Putamen (tissue), 1 donor: ENCODE data around the gene BEND6.

Experiments used
- DNase-seq: peaks from one replicate; pipeline ENCODE4 v3.0.0-alpha.2; 2016; ENCODE audit warnings: low spot score

Gene BEND6

GRCh38 chr6:56940977-56941376, 13.9 kb upstream of the BEND6 start:
- no peak for DNase-seq

- DNase-seq, result no peak
These were observed 10.2 kb upstream of the BEND6 start for GRCh38 chr6:56944661-56945060.

- DNase-seq, result no peak
These were observed 8.5 kb upstream of the BEND6 start for GRCh38 chr6:56946368-56946767.

- DNase-seq, result no peak
These were observed 7.0 kb upstream of the BEND6 start for GRCh38 chr6:56947924-56948323.

- no peak for DNase-seq
These were observed 5.6 kb upstream of the BEND6 start for GRCh38 chr6:56949265-56949664.

- DNase-seq, result no peak
These were observed 4.9 kb upstream of the BEND6 start for GRCh38 chr6:56949925-56950495.

- DNase-seq, result no peak
These were observed 3.7 kb upstream of the BEND6 start for GRCh38 chr6:56951049-56951831.

- no peak for DNase-seq
These were observed 1.1 kb upstream of the BEND6 start for GRCh38 chr6:56953597-56954402.

- DNase-seq, result no peak
These were observed 556 bp downstream of the BEND6 start for GRCh38 chr6:56955171-56956155.

GRCh38 chr6:56956491-56956890, 1.6 kb downstream of the BEND6 start:
- no peak for DNase-seq

GRCh38 chr6:56957856-56958255, 2.9 kb downstream of the BEND6 start:
- no peak for DNase-seq

GRCh38 chr6:56958481-56958880, 3.6 kb downstream of the BEND6 start:
- no peak for DNase-seq

- DNase-seq, result no peak
These were observed 4.2 kb downstream of the BEND6 start for GRCh38 chr6:56959094-56959493.

GRCh38 chr6:56959938-56960337, 5.0 kb downstream of the BEND6 start:
- DNase-seq, result no peak

- DNase-seq, result no peak
These were observed 6.2 kb downstream of the BEND6 start for GRCh38 chr6:56961151-56961550.

- no peak for DNase-seq
These were observed 7.5 kb downstream of the BEND6 start for GRCh38 chr6:56962441-56962840.

- no peak for DNase-seq
These were observed 8.1 kb downstream of the BEND6 start for GRCh38 chr6:56963043-56963442.

GRCh38 chr6:56963793-56964192, 8.9 kb downstream of the BEND6 start:
- no peak for DNase-seq

- DNase-seq, result no peak
These were observed 10.2 kb downstream of the BEND6 start for GRCh38 chr6:56965126-56965525.

- no peak for DNase-seq
These were observed 15.9 kb downstream of the BEND6 start for GRCh38 chr6:56970849-56971248.

GRCh38 chr6:56977192-56977591, 22.3 kb downstream of the BEND6 start:
- no peak for DNase-seq

GRCh38 chr6:56978530-56978929, 23.6 kb downstream of the BEND6 start:
- DNase-seq, result no peak
